RWPE2 (cell line): ENCODE results near the gene LINC01488.

ENCODE experiments used
- ATAC-seq: fragments of 200-7000 bp; cut with Tn5 transposase; 3 replicates; pipeline ENCODE4 v1.9.1; 2021; ENCODE audit warnings: low read depth
- DNase-seq: peaks from one replicate; pipeline ENCODE4 v3.0.0-alpha.2; 2020; ENCODE audit warnings: low spot score
- H3K27ac ChIP-seq: fragments of 450-650 bp; 2 replicates; pipeline ENCODE4 v1.5.1; 2017; ENCODE audit warnings: mild to moderate bottlenecking; ENCODE audit not compliant: poor library complexity, severe bottlenecking
- H3K27me3 ChIP-seq: fragments of 250-450 bp; sonication (Bioruptor Pico); 2 replicates; pipeline ENCODE4 v1.5.1; 2021; ENCODE audit warnings: mild to moderate bottlenecking, moderate library complexity; ENCODE audit not compliant: insufficient read depth, poor library complexity, severe bottlenecking
- H3K36me3 ChIP-seq: fragments of 250-450 bp; sonication (Bioruptor Pico); 2 replicates; pipeline ENCODE4 v1.5.1; 2020; ENCODE audit warnings: low read depth, mild to moderate bottlenecking, moderate library complexity
- H3K4me1 ChIP-seq: fragments of 250-450 bp; sonication (Bioruptor Pico); 2 replicates; pipeline ENCODE4 v1.5.1; 2021; ENCODE audit warnings: mild to moderate bottlenecking, moderate library complexity; ENCODE audit not compliant: insufficient read depth, poor library complexity, severe bottlenecking
- H3K4me3 ChIP-seq: fragments of 250-450 bp; sonication (Bioruptor Pico); 2 replicates; pipeline ENCODE4 v1.5.1; 2021; ENCODE audit warnings: mild to moderate bottlenecking, moderate library complexity; ENCODE audit not compliant: severe bottlenecking
- H3K9me3 ChIP-seq: fragments of 250-450 bp; sonication (Bioruptor Pico); 2 replicates; pipeline ENCODE4 v1.5.1; 2021; ENCODE audit warnings: mild to moderate bottlenecking, moderate library complexity; ENCODE audit not compliant: severe bottlenecking
- CTCF ChIP-seq: fragments of 450-650 bp; IDR thresholded peaks from one replicate; pipeline ENCODE4 v1.5.1; 2017; ENCODE audit warnings: mild to moderate bottlenecking, moderate library complexity; ENCODE audit not compliant: poor library complexity, severe bottlenecking

Gene LINC01488

GRCh38 chr11:69444381-69445130 lies 36.9 kb upstream of the LINC01488 start:
- Histone ChIP-seq H3K4me1 (peaks cover 37% of the 10 kb centered on the region), H3K4me3 (no peak overlapping the region), H3K27ac (peak overlapping the region; percentile 72), H3K36me3 (no peaks in the 10 kb centered on the region), H3K27me3 (no peaks in the 10 kb centered on the region), H3K9me3 (no peaks in the 10 kb centered on the region)
- TF ChIP-seq CTCF: no peak
- DNase-seq (no peak), ATAC-seq (peak; percentile 53)

- DNase-seq: no peak
- no peak overlapping the region for H3K4me3 ChIP-seq
- no peaks in the 10 kb centered on the region for H3K27me3 ChIP-seq
- no peak for ATAC-seq
- peaks cover 37% of the 10 kb centered on the region for H3K4me1 ChIP-seq
- peak overlapping the region; percentile 72 for H3K27ac ChIP-seq
- H3K36me3 ChIP-seq: no peaks in the 10 kb centered on the region
- H3K9me3 ChIP-seq: no peaks in the 10 kb centered on the region
- no peak for TF ChIP-seq CTCF
Observed at GRCh38 chr11:69445131-69445470, 36.4 kb upstream of the LINC01488 start.

DNA sequence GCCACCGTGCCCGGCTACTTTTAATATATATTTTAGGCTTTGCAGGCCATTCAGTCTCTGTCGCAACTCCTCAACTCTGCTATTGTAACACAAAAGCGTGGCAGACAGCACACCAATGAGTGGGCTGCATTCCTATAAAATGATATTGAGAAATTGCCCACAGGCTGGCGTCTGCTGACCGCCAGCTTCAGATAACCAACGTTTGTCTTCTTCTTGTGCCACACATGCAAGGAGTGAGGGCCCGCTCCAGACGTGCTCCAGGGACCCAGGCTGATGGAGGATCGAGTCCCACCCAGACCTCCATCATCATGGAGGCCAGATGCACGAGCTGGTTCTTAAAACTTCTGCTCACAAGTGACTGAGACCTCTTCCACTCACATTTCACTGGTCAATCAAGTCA lies 35.4 kb upstream of the LINC01488 start:
- Histone ChIP-seq H3K9me3 (no peaks in the 10 kb centered on the region), H3K36me3 (no peaks in the 10 kb centered on the region), H3K27me3 (no peaks in the 10 kb centered on the region), H3K27ac (no peak overlapping the region), H3K4me3 (no peak overlapping the region), H3K4me1 (peaks cover 37% of the 10 kb centered on the region)
- DNase-seq: no peak
- no peak for TF ChIP-seq CTCF
- no peak for ATAC-seq

DNA sequence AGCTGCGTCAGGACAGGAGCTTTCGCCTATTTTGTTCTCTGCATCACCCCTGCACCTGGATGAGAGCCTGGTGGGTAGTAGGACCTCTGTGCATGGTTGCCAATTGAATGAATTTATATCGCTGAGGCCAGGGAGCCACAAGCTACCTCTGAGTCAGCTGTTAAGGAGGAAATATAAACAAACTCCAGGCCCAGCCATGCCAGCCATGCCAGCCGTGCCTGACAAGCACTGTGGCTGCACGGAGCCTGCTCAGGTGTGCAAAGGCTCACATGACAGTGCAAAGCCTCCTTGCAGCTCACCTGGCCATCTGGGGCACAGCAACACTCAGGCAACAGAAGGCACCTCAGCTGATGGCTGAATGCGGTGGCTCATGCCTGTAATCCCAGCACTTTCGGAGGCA lies 33.7 kb upstream of the LINC01488 start:
- Histone ChIP-seq H3K27ac (no peak overlapping the region), H3K27me3 (no peaks in the 10 kb centered on the region), H3K4me1 (peaks cover 28% of the 10 kb centered on the region), H3K9me3 (no peaks in the 10 kb centered on the region), H3K36me3 (no peaks in the 10 kb centered on the region), H3K4me3 (no peak overlapping the region)
- peak; percentile 37; the same call in 1 of the 3 replicates for ATAC-seq
- TF ChIP-seq CTCF: no peak
- no peak for DNase-seq
